ENCODE data around the gene NID2. TPM values are rescaled to one million over a fixed set of nuclear protein-coding genes. Genes with fewer than 3 reads are reported as not detected.

The NID2 gene
- total RNA-seq, 1 experiment from 2014 or later, result 6.6 TPM

DNA sequence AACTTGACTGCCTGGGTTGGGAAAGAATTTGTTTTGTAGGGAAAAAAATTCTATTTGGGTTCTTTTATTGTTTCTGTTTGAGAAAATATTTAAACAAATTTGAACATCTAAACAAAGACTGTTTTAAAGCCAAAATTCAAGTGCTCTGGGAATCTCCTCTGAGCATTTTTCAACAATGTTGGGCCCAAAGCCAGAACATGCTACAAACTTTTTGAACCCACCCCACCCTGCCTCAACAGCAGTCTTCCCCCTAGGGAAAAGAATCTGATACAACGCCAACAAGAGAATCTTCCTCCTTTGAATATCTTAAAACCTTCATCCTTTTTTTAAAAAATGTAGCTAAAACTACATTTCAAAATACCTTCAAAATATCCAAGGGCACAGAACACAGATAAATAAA is 20.4 kb upstream of the NID2 start:
- H3K4ac ChIP-seq (ENCODE audit: low read depth, low read length), result no peak overlapping the region
- H3K27me3 Mint-ChIP-seq (ENCODE audit: low read depth), result peaks cover 2% of the 10 kb centered on the region; the same call in 1 of the 2 replicates

More for the DNA sequence above, 20.4 kb upstream of the NID2 start:
- Histone ChIP-seq H3K23ac (ENCODE audit: insufficient read length, low read depth, low read length) (no peak overlapping the region), H3K79me1 (ENCODE audit: insufficient read depth, low read depth, low read length, poor library complexity, severe bottlenecking) (no peaks in the 10 kb centered on the region), H2BK12ac (ENCODE audit: insufficient read length, low read depth, low read length) (no peak overlapping the region), H3K9me3 (ENCODE audit: control insufficient read depth, low read depth, low read length) (no peaks in the 10 kb centered on the region), H2BK120ac (ENCODE audit: low read depth, low read length, poor library complexity, severe bottlenecking) (no peak overlapping the region), H3K79me2 (ENCODE audit: insufficient read depth, low read length) (no peaks in the 10 kb centered on the region), H3K27me3 (ENCODE audit: insufficient read depth, low read length) (no peaks in the 10 kb centered on the region), H4K91ac (ENCODE audit: insufficient read length, low read depth, low read length) (no peak overlapping the region), H3K27ac (ENCODE audit: insufficient read length, low read depth, low read length) (no peak overlapping the region), H2BK20ac (ENCODE audit: low read depth, low read length, poor library complexity, severe bottlenecking) (no peak overlapping the region), H3K4me2 (ENCODE audit: insufficient read depth, insufficient read length, low read length) (no peak overlapping the region), H3K18ac (ENCODE audit: insufficient read length, low read depth, low read length) (no peak overlapping the region), H3K4me1 (ENCODE audit: insufficient read depth, low read length) (no peaks in the 10 kb centered on the region), H3K23me2 (ENCODE audit: insufficient read length, low read depth, low read length, poor library complexity, severe bottlenecking) (no peaks in the 10 kb centered on the region), H4K5ac (ENCODE audit: insufficient read length, low read depth, low read length) (no peak overlapping the region), H3T11ph (ENCODE audit: low read length) (no peak overlapping the region), H4K20me1 (ENCODE audit: control insufficient read depth, insufficient read depth, insufficient read length) (no peaks in the 10 kb centered on the region), H2AK5ac (ENCODE audit: insufficient read length, low read length) (no peak overlapping the region), H4K8ac (replicated peaks; ENCODE audit: insufficient read length, low read depth, low read length) (no peak overlapping the region), H3K56ac (ENCODE audit: insufficient read length, low read depth, low read length) (no peak overlapping the region), H2BK5ac (ENCODE audit: insufficient read length, low read length) (no peak overlapping the region), H2AFZ (ENCODE audit: low read length) (no peak overlapping the region), H3K9ac (ENCODE audit: extremely low read depth, insufficient read length, low read length) (no peak overlapping the region), H3K14ac (ENCODE audit: insufficient read depth, low read length) (no peak overlapping the region), H2BK15ac (ENCODE audit: low read depth, low read length) (no peak overlapping the region)
- Mint-ChIP-seq H3K4me1 (no peaks in the 10 kb centered on the region), H3K27ac (no peak overlapping the region; a peak in 1 of 7 replicates), H3K36me3 (ENCODE audit: insufficient read depth in 1 of 3, low read depth in 3 of 3) (peaks cover 0 to 2% (median 0%) of the 10 kb centered on the region in 3 experiments; a peak in 1 of 7 replicates), H3K4me3 (no peak overlapping the region), H3K9me3 (peaks cover 5% of the 10 kb centered on the region in 2 experiments; a peak in 2 of 5 replicates)
- DNase-seq, result no peak
- WGBS (ENCODE audit: extremely low coverage, insufficient read length, low lambda C conversion rate), result no CpG with 5 or more reads among the region's 1 CpG
- TF ChIP-seq, protein P1, sequence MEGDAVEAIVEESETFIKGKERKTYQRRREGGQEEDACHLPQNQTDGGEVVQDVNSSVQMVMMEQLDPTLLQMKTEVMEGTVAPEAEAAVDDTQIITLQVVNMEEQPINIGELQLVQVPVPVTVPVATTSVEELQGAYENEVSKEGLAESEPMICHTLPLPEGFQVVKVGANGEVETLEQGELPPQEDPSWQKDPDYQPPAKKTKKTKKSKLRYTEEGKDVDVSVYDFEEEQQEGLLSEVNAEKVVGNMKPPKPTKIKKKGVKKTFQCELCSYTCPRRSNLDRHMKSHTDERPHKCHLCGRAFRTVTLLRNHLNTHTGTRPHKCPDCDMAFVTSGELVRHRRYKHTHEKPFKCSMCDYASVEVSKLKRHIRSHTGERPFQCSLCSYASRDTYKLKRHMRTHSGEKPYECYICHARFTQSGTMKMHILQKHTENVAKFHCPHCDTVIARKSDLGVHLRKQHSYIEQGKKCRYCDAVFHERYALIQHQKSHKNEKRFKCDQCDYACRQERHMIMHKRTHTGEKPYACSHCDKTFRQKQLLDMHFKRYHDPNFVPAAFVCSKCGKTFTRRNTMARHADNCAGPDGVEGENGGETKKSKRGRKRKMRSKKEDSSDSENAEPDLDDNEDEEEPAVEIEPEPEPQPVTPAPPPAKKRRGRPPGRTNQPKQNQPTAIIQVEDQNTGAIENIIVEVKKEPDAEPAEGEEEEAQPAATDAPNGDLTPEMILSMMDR (conservative IDR thresholded peaks at IDR 0.05), result no peak

Measured in H9 (cell line).